ENCODE data around the gene SLC7A8. TPM values are rescaled to one million over a fixed set of nuclear protein-coding genes. Genes with fewer than 3 reads are reported as not detected.

The SLC7A8 gene
- total and polyA plus RNA-seq, 2 experiments from 2014 or later, result 117 to 124 TPM

- no peak for TF ChIP-seq ZNF462 (CRISPR knock-in tag; IDR thresholded peaks at IDR 0.05)
- no peak for TF ChIP-seq ETS1 (IDR thresholded peaks at IDR 0.05)
- TF ChIP-seq NANOG (IDR thresholded peaks at IDR 0.05; ENCODE audit: borderline replicate concordance), result no peak
These were observed 43.6 kb downstream of the SLC7A8 start (continued) for GRCh38 chr14:23139874-23140273.

GRCh38 chr14:23137813-23138535 is 45.5 kb downstream of the SLC7A8 start:
- Histone ChIP-seq H3K79me2 (replicated peaks; ENCODE audit: insufficient read depth) (no peaks in the 10 kb centered on the region), H3K27ac (ENCODE audit: low read depth) (no peak overlapping the region), H4K20me1 (replicated peaks; ENCODE audit: insufficient read depth) (peaks cover 3% of the 10 kb centered on the region), H3F3A (replicated peaks; ENCODE audit: low read depth) (no peaks in the 10 kb centered on the region), H3K36me3 (ENCODE audit: insufficient read depth) (peaks cover 20% of the 10 kb centered on the region), H3K4me3 (no peak overlapping the region), H3K4me1 (ENCODE audit: insufficient read depth) (no peaks in the 10 kb centered on the region), H3K9me2 (ENCODE audit: insufficient read depth) (no peaks in the 10 kb centered on the region), H3K4me2 (no peak overlapping the region), H3K27me3 (ENCODE audit: insufficient read depth) (no peaks in the 10 kb centered on the region), H2AFZ (no peak overlapping the region)
- Mint-ChIP-seq H3K4me1 (no peaks in the 10 kb centered on the region), H3K27me3 (ENCODE audit: insufficient read depth, low read depth, poor library complexity) (peaks cover 3% of the 10 kb centered on the region), H3K9me3 (no peaks in the 10 kb centered on the region), H3K4me3 (no peak overlapping the region), H3K36me3 (ENCODE audit: low read depth) (peaks cover 70% of the 10 kb centered on the region), H3K27ac (no peak overlapping the region)
- DNase-seq (ENCODE audit: low spot score) (no peak), ATAC-seq (no peak)
- TF ChIP-seq NANOG (IDR thresholded peaks at IDR 0.05; ENCODE audit: borderline replicate concordance), result no peak
- no peak for TF ChIP-seq ZNF114 (CRISPR knock-in tag; IDR thresholded peaks at IDR 0.05)
- no peak for TF ChIP-seq CTCF (conservative IDR thresholded peaks at IDR 0.05; ENCODE audit: low read depth in 2 of 2)
- TF ChIP-seq ZNF462 (CRISPR knock-in tag; IDR thresholded peaks at IDR 0.05), result no peak
